ENCODE results near the gene ABCC1.

DNA sequence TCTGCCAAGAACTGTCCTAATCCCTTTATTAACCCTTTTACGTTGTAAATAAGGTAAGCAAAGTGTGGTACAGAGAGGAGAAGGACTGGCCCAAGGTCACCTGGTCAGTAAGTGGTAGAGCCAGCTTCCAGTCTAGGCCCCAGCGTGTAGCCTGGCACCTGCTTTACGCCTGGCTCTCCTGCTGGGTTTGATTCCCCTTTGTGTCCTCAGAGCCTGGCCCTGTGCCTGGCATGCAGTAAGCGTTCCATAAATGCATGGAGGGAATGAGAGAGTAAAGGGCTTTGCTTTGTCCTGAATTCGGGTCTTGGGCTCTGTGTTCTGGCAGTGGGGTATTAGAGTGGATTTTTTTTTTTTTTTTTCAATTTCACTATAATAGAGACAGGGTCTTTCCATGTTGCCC lies 62.7 kb downstream of the ABCC1 start:
- TF ChIP-seq POLR2A (IDR thresholded peaks at IDR 0.05; ENCODE audit: low read depth, low read length) (no peak), CTCF (conservative IDR thresholded peaks at IDR 0.05; ENCODE audit: low read depth, low read length) (no peak), BHLHE40 (IDR thresholded peaks at IDR 0.05; ENCODE audit: low read depth, low read length) (no peak), RCOR1 (IDR thresholded peaks at IDR 0.05; ENCODE audit: insufficient replicate concordance, low read length) (no peak), RAD21 (IDR thresholded peaks at IDR 0.05; ENCODE audit: low read length) (no peak), MXI1 (IDR thresholded peaks at IDR 0.05; ENCODE audit: borderline replicate concordance, low read depth, low read length) (no peak), RFX5 (IDR thresholded peaks at IDR 0.05; ENCODE audit: low read depth, low read length) (no peak), NFE2L2 (IDR thresholded peaks at IDR 0.05; ENCODE audit: low read depth, low read length) (no peak), SMC3 (IDR thresholded peaks at IDR 0.05; ENCODE audit: low read depth, low read length) (no peak), MAFK (IDR thresholded peaks at IDR 0.05; ENCODE audit: low read depth, low read length) (no peak), MAZ (IDR thresholded peaks at IDR 0.05; ENCODE audit: borderline replicate concordance, low read depth, low read length) (no peak)
- TF ChIP-seq, protein P1, sequence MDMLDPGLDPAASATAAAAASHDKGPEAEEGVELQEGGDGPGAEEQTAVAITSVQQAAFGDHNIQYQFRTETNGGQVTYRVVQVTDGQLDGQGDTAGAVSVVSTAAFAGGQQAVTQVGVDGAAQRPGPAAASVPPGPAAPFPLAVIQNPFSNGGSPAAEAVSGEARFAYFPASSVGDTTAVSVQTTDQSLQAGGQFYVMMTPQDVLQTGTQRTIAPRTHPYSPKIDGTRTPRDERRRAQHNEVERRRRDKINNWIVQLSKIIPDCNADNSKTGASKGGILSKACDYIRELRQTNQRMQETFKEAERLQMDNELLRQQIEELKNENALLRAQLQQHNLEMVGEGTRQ (IDR thresholded peaks at IDR 0.05; ENCODE audit: low read depth, low read length), result no peak

Data from IMR-90 (cell line).